ENCODE results near the gene NELL1. TPM values are rescaled to one million over a fixed set of nuclear protein-coding genes. Genes with fewer than 3 reads are reported as not detected.

Gene NELL1
- total and polyA plus RNA-seq, 2 experiments from 2014 or later, result 1.6 TPM; not detected in 1

- H3K27ac ChIP-seq (ENCODE audit: low read depth), result no peak overlapping the region
- Mint-ChIP-seq H3K36me3 (ENCODE audit: low read depth) (no peaks in the 10 kb centered on the region), H3K27me3 (ENCODE audit: insufficient read depth, low read depth, poor library complexity) (no peaks in the 10 kb centered on the region), H3K4me1 (no peaks in the 10 kb centered on the region), H3K4me3 (no peak overlapping the region), H3K9me3 (no peaks in the 10 kb centered on the region), H3K27ac (no peak overlapping the region)
- no peaks in the 10 kb centered on the region for H3K27me3 ChIP-seq (ENCODE audit: insufficient read depth)
- no peaks in the 10 kb centered on the region for H4K20me1 ChIP-seq (replicated peaks; ENCODE audit: insufficient read depth)
- DNase-seq (ENCODE audit: low spot score) (no peak), ATAC-seq (no peak)
- H3K4me3 ChIP-seq, result no peak overlapping the region
- no peak overlapping the region for H2AFZ ChIP-seq
- no peaks in the 10 kb centered on the region for H3K36me3 ChIP-seq (ENCODE audit: insufficient read depth)
- no peaks in the 10 kb centered on the region for H3F3A ChIP-seq (replicated peaks; ENCODE audit: low read depth)
- H3K79me2 ChIP-seq (replicated peaks; ENCODE audit: insufficient read depth), result no peaks in the 10 kb centered on the region
- no peak overlapping the region for H3K4me2 ChIP-seq
- TF ChIP-seq, protein P1, sequence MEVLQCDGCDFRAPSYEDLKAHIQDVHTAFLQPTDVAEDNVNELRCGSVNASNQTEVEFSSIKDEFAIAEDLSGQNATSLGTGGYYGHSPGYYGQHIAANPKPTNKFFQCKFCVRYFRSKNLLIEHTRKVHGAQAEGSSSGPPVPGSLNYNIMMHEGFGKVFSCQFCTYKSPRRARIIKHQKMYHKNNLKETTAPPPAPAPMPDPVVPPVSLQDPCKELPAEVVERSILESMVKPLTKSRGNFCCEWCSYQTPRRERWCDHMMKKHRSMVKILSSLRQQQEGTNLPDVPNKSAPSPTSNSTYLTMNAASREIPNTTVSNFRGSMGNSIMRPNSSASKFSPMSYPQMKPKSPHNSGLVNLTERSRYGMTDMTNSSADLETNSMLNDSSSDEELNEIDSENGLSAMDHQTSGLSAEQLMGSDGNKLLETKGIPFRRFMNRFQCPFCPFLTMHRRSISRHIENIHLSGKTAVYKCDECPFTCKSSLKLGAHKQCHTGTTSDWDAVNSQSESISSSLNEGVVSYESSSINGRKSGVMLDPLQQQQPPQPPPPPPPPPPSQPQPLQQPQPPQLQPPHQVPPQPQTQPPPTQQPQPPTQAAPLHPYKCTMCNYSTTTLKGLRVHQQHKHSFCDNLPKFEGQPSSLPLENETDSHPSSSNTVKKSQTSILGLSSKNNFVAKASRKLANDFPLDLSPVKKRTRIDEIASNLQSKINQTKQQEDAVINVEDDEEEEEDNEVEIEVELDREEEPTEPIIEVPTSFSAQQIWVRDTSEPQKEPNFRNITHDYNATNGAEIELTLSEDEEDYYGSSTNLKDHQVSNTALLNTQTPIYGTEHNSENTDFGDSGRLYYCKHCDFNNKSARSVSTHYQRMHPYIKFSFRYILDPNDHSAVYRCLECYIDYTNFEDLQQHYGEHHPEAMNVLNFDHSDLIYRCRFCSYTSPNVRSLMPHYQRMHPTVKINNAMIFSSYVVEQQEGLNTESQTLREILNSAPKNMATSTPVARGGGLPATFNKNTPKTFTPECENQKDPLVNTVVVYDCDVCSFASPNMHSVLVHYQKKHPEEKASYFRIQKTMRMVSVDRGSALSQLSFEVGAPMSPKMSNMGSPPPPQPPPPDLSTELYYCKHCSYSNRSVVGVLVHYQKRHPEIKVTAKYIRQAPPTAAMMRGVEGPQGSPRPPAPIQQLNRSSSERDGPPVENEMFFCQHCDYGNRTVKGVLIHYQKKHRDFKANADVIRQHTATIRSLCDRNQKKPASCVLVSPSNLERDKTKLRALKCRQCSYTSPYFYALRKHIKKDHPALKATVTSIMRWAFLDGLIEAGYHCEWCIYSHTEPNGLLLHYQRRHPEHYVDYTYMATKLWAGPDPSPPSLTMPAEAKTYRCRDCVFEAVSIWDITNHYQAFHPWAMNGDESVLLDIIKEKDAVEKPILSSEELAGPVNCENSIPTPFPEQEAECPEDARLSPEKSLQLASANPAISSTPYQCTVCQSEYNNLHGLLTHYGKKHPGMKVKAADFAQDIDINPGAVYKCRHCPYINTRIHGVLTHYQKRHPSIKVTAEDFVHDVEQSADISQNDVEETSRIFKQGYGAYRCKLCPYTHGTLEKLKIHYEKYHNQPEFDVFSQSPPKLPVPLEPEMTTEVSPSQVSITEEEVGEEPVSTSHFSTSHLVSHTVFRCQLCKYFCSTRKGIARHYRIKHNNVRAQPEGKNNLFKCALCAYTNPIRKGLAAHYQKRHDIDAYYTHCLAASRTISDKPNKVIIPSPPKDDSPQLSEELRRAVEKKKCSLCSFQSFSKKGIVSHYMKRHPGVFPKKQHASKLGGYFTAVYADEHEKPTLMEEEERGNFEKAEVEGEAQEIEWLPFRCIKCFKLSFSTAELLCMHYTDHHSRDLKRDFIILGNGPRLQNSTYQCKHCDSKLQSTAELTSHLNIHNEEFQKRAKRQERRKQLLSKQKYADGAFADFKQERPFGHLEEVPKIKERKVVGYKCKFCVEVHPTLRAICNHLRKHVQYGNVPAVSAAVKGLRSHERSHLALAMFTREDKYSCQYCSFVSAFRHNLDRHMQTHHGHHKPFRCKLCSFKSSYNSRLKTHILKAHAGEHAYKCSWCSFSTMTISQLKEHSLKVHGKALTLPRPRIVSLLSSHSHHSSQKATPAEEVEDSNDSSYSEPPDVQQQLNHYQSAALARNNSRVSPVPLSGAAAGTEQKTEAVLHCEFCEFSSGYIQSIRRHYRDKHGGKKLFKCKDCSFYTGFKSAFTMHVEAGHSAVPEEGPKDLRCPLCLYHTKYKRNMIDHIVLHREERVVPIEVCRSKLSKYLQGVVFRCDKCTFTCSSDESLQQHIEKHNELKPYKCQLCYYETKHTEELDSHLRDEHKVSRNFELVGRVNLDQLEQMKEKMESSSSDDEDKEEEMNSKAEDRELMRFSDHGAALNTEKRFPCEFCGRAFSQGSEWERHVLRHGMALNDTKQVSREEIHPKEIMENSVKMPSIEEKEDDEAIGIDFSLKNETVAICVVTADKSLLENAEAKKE (CRISPR knock-in tag; IDR thresholded peaks at IDR 0.05), result no peak
- TF ChIP-seq ZNF114 (CRISPR knock-in tag; IDR thresholded peaks at IDR 0.05) (no peak), JUNB (IDR thresholded peaks at IDR 0.05; ENCODE audit: unreplicated experiment) (no peak), ZNF331 (CRISPR knock-in tag; IDR thresholded peaks at IDR 0.05; ENCODE audit: low read depth) (no peak), EZH2 (IDR thresholded peaks at IDR 0.05; ENCODE audit: low read depth, unreplicated experiment) (no peak), EZH2phosphoT487 (IDR thresholded peaks at IDR 0.05; ENCODE audit: unreplicated experiment) (no peak), NANOG (IDR thresholded peaks at IDR 0.05; ENCODE audit: borderline replicate concordance) (no peak), CREB1 (CRISPR knock-in tag; IDR thresholded peaks at IDR 0.05; ENCODE audit: low read depth) (no peak), STAT1 (IDR thresholded peaks at IDR 0.05; ENCODE audit: unreplicated experiment) (no peak), POLR2AphosphoS5 (IDR thresholded peaks at IDR 0.05; ENCODE audit: low read depth) (no peak)
- TF ChIP-seq, protein P2, sequence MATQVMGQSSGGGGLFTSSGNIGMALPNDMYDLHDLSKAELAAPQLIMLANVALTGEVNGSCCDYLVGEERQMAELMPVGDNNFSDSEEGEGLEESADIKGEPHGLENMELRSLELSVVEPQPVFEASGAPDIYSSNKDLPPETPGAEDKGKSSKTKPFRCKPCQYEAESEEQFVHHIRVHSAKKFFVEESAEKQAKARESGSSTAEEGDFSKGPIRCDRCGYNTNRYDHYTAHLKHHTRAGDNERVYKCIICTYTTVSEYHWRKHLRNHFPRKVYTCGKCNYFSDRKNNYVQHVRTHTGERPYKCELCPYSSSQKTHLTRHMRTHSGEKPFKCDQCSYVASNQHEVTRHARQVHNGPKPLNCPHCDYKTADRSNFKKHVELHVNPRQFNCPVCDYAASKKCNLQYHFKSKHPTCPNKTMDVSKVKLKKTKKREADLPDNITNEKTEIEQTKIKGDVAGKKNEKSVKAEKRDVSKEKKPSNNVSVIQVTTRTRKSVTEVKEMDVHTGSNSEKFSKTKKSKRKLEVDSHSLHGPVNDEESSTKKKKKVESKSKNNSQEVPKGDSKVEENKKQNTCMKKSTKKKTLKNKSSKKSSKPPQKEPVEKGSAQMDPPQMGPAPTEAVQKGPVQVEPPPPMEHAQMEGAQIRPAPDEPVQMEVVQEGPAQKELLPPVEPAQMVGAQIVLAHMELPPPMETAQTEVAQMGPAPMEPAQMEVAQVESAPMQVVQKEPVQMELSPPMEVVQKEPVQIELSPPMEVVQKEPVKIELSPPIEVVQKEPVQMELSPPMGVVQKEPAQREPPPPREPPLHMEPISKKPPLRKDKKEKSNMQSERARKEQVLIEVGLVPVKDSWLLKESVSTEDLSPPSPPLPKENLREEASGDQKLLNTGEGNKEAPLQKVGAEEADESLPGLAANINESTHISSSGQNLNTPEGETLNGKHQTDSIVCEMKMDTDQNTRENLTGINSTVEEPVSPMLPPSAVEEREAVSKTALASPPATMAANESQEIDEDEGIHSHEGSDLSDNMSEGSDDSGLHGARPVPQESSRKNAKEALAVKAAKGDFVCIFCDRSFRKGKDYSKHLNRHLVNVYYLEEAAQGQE (IDR thresholded peaks at IDR 0.05; ENCODE audit: unreplicated experiment), result no peak
- TF ChIP-seq, protein P3, sequence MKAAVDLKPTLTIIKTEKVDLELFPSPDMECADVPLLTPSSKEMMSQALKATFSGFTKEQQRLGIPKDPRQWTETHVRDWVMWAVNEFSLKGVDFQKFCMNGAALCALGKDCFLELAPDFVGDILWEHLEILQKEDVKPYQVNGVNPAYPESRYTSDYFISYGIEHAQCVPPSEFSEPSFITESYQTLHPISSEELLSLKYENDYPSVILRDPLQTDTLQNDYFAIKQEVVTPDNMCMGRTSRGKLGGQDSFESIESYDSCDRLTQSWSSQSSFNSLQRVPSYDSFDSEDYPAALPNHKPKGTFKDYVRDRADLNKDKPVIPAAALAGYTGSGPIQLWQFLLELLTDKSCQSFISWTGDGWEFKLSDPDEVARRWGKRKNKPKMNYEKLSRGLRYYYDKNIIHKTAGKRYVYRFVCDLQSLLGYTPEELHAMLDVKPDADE (IDR thresholded peaks at IDR 0.05), result no peak
- TF ChIP-seq, protein P4, sequence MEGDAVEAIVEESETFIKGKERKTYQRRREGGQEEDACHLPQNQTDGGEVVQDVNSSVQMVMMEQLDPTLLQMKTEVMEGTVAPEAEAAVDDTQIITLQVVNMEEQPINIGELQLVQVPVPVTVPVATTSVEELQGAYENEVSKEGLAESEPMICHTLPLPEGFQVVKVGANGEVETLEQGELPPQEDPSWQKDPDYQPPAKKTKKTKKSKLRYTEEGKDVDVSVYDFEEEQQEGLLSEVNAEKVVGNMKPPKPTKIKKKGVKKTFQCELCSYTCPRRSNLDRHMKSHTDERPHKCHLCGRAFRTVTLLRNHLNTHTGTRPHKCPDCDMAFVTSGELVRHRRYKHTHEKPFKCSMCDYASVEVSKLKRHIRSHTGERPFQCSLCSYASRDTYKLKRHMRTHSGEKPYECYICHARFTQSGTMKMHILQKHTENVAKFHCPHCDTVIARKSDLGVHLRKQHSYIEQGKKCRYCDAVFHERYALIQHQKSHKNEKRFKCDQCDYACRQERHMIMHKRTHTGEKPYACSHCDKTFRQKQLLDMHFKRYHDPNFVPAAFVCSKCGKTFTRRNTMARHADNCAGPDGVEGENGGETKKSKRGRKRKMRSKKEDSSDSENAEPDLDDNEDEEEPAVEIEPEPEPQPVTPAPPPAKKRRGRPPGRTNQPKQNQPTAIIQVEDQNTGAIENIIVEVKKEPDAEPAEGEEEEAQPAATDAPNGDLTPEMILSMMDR (conservative IDR thresholded peaks at IDR 0.05; ENCODE audit: low read depth in 2 of 2), result no peak
- H3K9me2 ChIP-seq (ENCODE audit: insufficient read depth), result peaks cover under 1% of the 10 kb centered on the region
- H3K4me1 ChIP-seq (ENCODE audit: insufficient read depth), result no peaks in the 10 kb centered on the region
Measured at GRCh38 chr11:20933086-20933485, 263.7 kb downstream of the NELL1 start.

All from GM23338 (cell line).